Measurements from ENCODE around the gene ATP23. TPM values are rescaled to one million over a fixed set of nuclear protein-coding genes. Genes with fewer than 3 reads are reported as not detected.

Gene ATP23
- total and polyA plus RNA-seq, 2 donors (not counting 3 experiments of a cell fraction or from before 2014, with no cell fraction given): 5.9 to 9.0 TPM

GRCh38 chr12:57935331-57935730 lies 6.0 kb upstream of the ATP23 start:
- FAIRE-seq (no peak), DNase-seq (ENCODE audit: low read depth, low spot score) (no peak)
- no peaks in the 10 kb centered on the region for H3K79me2 ChIP-seq (ENCODE audit: control insufficient read depth, insufficient read depth, low read length)
- POLR2A ChIA-PET: no interaction called here
- dilution Hi-C loops (cut with MboI; ENCODE audit: extremely low pct_ligation_motif_present, low sequenced_read_pairs): no loop called here
- H3K27me3 ChIP-seq (ENCODE audit: control insufficient read depth in 2 of 2, insufficient read depth in 2 of 2, low read length in 2 of 2): no peaks in the 10 kb centered on the region
- no peaks in the 10 kb centered on the region for H3K9me1 ChIP-seq (replicated peaks; ENCODE audit: control insufficient read depth, extremely low read depth, insufficient read depth, low read length)
- no peak overlapping the region for H2AFZ ChIP-seq (ENCODE audit: low read depth, low read length)
- BruUV-seq (replicated peaks): no TSS peak
- peak overlapping the region; percentile 89 for H3K27ac ChIP-seq (ENCODE audit: insufficient read depth, low read depth, low read length)
- H3K9ac ChIP-seq (replicated peaks; ENCODE audit: extremely low read depth, insufficient read depth, low read length): peak overlapping the region; percentile 92
- H3K4me2 ChIP-seq (ENCODE audit: insufficient read depth, low read length): peak overlapping the region; percentile 93
- TF ChIP-seq GATA2 (IDR thresholded peaks at IDR 0.05; ENCODE audit: insufficient read depth, insufficient read length, low read depth, low read length) (no peak), POLR2AphosphoS5 (IDR thresholded peaks at IDR 0.05; ENCODE audit: insufficient read depth, low read depth, low read length) (no peak)
- intact Hi-C loops (cut with micrococcal nuclease): no loop called here
- CTCF ChIA-PET: no interaction called here
- H3K9me3 ChIP-seq (replicated peaks; ENCODE audit: control insufficient read depth, insufficient read depth, low read length): no peaks in the 10 kb centered on the region
- no peaks in the 10 kb centered on the region for H4K20me1 ChIP-seq (replicated peaks; ENCODE audit: control insufficient read depth, extremely low read depth, insufficient read depth, low read length)
- peaks cover 12% of the 10 kb centered on the region for H3K4me1 ChIP-seq (ENCODE audit: control insufficient read depth, extremely low read depth, insufficient read depth, low read length)
- no peaks in the 10 kb centered on the region for H3K36me3 ChIP-seq (ENCODE audit: control insufficient read depth in 2 of 2, extremely low read depth in 1 of 2, insufficient read depth in 2 of 2, low read length in 2 of 2)
- peak overlapping the region; percentile 64 to 84 (median 68) for H3K4me3 ChIP-seq (replicated peaks in 1 of 3; ENCODE audit: insufficient read depth in 1 of 3, low read depth in 1 of 3, low read length in 3 of 3)

GRCh38 chr12:57935839-57936512 lies 5.4 kb upstream of the ATP23 start:
- H3K9me1 ChIP-seq (replicated peaks; ENCODE audit: control insufficient read depth, extremely low read depth, insufficient read depth, low read length): no peaks in the 10 kb centered on the region
- H2AFZ ChIP-seq (ENCODE audit: low read depth, low read length): peak overlapping the region; percentile 94
- BruUV-seq (replicated peaks): no TSS peak
- H3K36me3 ChIP-seq (ENCODE audit: control insufficient read depth in 2 of 2, extremely low read depth in 1 of 2, insufficient read depth in 2 of 2, low read length in 2 of 2): no peaks in the 10 kb centered on the region
- no peaks in the 10 kb centered on the region for H3K79me2 ChIP-seq (ENCODE audit: control insufficient read depth, insufficient read depth, low read length)
- H3K9ac ChIP-seq (replicated peaks; ENCODE audit: extremely low read depth, insufficient read depth, low read length): peak overlapping the region; percentile 92
- intact Hi-C loops (cut with micrococcal nuclease): no loop called here
- peak; percentile 67 for TF ChIP-seq GATA2 (IDR thresholded peaks at IDR 0.05; ENCODE audit: insufficient read depth, insufficient read length, low read depth, low read length)
- TF ChIP-seq POLR2A (IDR thresholded peaks at IDR 0.05; ENCODE audit: low read depth, low read length): peak; percentile 71
- TF ChIP-seq POLR2AphosphoS5 (IDR thresholded peaks at IDR 0.05; ENCODE audit: insufficient read depth, low read depth, low read length): peak; percentile 60
- no peak for TF ChIP-seq EZH2 (IDR thresholded peaks at IDR 0.05; ENCODE audit: borderline replicate concordance, low read depth, low read length, severe bottlenecking)
- TF ChIP-seq MYC (IDR thresholded peaks at IDR 0.05; ENCODE audit: low read depth, low read length): no peak
- TF ChIP-seq, protein P1, sequence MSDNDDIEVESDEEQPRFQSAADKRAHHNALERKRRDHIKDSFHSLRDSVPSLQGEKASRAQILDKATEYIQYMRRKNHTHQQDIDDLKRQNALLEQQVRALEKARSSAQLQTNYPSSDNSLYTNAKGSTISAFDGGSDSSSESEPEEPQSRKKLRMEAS (IDR thresholded peaks at IDR 0.05; ENCODE audit: insufficient read depth, insufficient read length): no peak
- ChIA-PET POLR2A (no interaction called here), CTCF (no interaction called here)
- no peaks in the 10 kb centered on the region for H4K20me1 ChIP-seq (replicated peaks; ENCODE audit: control insufficient read depth, extremely low read depth, insufficient read depth, low read length)
- H3K4me2 ChIP-seq (ENCODE audit: insufficient read depth, low read length): peak overlapping the region; percentile 93
- dilution Hi-C loops (cut with MboI; ENCODE audit: extremely low pct_ligation_motif_present, low sequenced_read_pairs): no loop called here
- DNase-seq (ENCODE audit: low read depth, low spot score) (peak; percentile 89), FAIRE-seq (peak; percentile 92)
- H3K4me1 ChIP-seq (ENCODE audit: control insufficient read depth, extremely low read depth, insufficient read depth, low read length): peaks cover 12% of the 10 kb centered on the region
- H3K27me3 ChIP-seq (ENCODE audit: control insufficient read depth in 2 of 2, insufficient read depth in 2 of 2, low read length in 2 of 2): no peaks in the 10 kb centered on the region
- H3K9me3 ChIP-seq (replicated peaks; ENCODE audit: control insufficient read depth, insufficient read depth, low read length): no peaks in the 10 kb centered on the region
- H3K27ac ChIP-seq (ENCODE audit: insufficient read depth, low read depth, low read length): peak overlapping the region; percentile 89
- H3K4me3 ChIP-seq (replicated peaks in 1 of 3; ENCODE audit: insufficient read depth in 1 of 3, low read depth in 1 of 3, low read length in 3 of 3): peak overlapping the region; percentile 64 to 84 (median 68)

All from endothelial cell of umbilical vein (primary cell).